ENCODE data around the gene MMAB.

Gene MMAB

GRCh38 chr12:109601557-109601956 lies 28.3 kb upstream of the MMAB start:
- no peak for DNase-seq

DNA sequence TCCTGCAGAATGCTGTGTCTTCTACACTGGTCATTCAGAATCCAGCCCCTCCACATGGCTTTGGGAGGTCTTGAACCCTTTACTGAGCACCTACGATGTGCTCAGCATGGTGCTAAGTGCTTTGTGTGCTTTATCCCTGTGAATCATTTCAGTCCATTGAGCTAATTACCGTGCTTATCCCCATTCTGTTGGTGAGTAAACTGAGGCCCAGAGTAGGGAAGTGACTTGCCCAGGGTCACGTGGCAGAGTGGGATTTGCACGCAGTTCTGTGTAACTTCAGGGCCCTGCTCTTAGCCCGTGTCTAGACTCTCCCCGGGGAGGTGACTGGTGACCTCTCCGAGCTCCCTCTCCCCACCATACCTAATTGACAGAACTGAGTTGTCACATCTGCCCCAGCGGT lies 27.7 kb upstream of the MMAB start:
- DNase-seq = no peak

DNA sequence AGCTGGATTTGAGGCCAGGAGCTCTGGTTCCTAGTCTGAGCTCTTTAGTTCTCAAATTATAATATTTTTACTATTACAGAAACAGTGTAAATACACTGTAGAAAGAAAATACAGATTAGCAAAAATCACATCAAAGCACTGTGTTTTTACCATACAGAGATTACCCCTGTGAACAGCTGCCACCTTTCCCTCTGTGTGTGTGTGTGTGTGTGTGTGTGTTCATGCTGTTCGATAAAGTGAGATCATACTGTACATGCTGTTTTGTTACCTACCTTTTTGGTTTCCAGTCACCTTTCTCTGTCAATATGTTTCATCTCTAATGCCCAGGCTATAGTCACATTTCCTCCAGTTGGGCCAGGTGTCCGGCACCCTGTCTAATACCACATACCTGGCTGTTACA lies 27.2 kb upstream of the MMAB start:
- DNase-seq = no peak

- no peak for DNase-seq
These were observed 25.8 kb upstream of the MMAB start for GRCh38 chr12:109599087-109599486.

DNA sequence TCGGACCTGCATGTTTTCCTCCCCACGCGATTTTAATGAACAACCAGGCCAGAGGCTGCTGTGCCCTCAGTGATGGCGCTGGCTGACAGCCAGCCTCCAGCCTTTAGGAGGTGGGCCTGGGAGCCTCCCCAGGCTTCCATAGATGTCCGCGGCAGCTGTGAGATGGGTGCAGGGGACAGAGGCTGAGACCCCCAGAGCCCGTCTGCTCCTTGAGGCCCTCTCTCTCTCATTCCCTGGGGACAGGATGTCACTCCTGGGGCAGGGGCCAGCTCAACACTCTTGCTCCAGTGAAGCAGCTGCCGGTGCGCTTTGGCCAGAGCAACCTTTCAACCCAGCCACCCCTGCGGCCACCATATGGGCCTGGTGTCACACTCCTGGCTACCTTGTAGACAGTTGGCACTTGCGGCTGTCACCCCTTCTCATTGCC lies 25.1 kb upstream of the MMAB start:
- no peak for DNase-seq

GRCh38 chr12:109597795-109598427 lies 24.6 kb upstream of the MMAB start:
- DNase-seq = peak; percentile 80

DNA sequence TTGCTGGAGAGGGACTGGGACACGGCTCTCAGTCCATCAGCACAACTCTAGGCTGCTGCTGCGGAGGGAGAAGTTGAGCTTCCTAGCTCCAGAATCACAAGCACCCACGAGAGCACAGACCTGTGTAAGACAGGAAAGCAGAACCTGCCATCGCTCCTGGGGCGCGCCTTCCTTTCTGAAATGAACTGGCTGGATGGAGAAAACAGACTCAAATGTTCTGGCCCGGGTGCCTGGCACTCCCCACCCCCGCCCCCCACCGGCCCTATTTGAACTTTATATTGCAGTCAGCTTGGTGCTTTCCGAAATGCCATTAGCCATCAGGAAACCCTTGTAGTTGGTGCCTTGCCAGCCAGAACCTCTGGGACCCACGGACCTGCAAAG lies 24.1 kb upstream of the MMAB start:
- DNase-seq = no peak

- no peak for DNase-seq
These were observed 23.3 kb upstream of the MMAB start for GRCh38 chr12:109596418-109597244.

GRCh38 chr12:109595321-109595902 lies 22.1 kb upstream of the MMAB start:
- DNase-seq = no peak

- DNase-seq = no peak
These were observed 21.4 kb upstream of the MMAB start for GRCh38 chr12:109594556-109595317.

DNA sequence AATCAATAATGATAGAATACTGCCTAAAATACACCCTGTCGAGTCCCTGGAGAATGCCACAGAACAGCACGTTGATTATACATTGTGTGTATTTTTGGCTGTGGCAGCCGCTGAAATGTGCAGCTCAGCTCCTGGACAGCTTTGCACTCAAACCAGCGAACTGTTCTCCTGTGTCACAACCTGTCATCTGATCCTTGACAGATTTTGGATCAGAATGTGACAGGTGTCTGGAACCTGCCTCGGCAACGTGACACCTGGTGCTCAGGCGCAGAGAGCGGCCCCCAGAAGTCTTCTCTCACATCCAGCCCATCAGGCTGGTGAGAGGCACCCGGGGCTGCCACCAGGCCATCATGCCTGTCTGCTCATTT lies 19.6 kb upstream of the MMAB start:
- DNase-seq = no peak

GRCh38 chr12:109592195-109592904 lies 19.0 kb upstream of the MMAB start:
- DNase-seq = no peak

DNA sequence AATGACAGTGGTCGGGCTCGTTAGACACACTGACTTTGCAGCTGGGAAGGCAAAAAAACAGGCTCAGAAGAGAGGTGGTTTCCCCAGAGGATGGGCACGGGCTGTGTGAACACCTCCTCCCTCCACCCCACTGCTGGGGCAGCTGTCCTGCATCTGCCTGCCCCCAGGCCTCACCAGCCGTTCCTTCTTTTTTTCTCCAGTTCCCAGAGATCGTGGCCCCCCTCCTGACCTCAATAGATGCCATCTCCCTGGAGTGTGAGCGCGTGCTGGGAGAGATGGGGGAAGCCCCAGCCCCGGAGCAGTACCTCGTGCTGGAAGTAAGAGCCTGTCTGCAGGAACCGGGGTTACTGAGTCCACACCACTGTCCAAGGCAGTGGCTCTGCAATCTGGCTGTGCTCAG lies 17.7 kb upstream of the MMAB start:
- no peak for DNase-seq

DNA sequence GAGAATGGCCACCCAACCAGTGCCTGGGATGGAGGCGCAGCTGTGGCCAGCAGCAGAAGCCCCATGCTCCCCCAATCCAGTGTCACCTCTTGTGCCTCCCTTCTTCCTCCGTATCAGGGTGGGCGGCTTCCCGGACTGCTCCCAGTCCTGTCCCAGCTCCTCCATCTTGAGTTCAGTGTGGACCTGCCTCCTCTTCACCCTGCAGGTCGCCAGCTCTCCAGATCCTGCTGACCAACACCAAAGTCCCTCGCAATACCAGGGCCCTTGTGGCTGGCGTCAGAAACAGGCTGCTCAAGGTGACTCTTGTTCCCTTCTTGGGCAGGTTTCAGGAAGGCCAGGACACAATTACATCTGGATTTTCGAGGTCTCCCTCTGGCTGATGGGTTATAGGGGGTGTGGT lies 17.3 kb upstream of the MMAB start:
- no peak for DNase-seq

DNA sequence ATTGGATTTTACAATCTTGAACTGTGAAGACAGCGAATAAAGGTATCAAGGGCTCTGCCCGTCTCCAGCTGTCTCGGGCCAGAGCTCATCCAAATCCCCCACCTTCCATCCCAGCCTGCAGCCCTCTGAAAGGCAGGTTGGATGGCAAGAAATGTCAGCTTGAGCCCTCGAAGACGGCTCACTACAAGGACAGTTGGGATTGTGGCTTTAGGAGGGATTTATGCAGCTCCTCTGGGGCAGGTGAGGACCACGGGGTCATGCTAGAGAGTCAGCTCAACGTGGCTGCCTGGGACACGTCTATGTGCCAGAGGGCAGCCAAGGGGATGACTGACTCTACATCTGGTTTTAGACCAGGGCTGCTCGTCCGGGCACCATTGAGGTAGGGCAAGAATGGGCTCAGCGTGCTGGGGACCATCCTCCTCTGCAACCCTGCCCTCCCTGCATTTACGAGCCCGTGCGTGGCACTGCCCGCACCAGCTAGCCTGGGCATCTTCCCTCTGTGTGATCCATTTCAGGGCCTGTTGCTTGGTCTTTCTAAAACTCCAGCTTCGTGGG lies 16.5 kb upstream of the MMAB start:
- no peak for DNase-seq

DNA sequence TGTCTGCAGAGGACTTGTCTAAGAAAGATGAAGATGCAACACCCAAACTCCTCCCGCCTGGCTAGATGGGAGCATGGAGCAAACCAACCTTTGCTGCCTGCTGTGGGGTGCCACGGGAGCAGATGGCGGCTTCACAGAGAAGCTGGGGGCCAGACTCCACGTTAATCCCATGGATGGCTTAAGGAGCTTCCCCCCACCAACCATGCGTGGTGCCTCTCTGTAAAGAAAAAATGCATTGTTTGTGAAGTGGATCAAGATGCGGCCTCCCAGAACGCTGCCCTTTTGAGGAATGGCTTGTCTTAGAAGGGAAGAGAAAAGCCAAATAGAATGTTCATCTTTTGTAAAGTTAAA lies 15.9 kb upstream of the MMAB start:
- DNase-seq = no peak

- DNase-seq = no peak
These were observed 15.3 kb upstream of the MMAB start for GRCh38 chr12:109588461-109589239.

- DNase-seq = no peak
These were observed 14.6 kb upstream of the MMAB start for GRCh38 chr12:109587921-109588320.

GRCh38 chr12:109586385-109587296 lies 13.3 kb upstream of the MMAB start:
- DNase-seq = peak; percentile 67

- no peak for DNase-seq
These were observed 10.4 kb upstream of the MMAB start for GRCh38 chr12:109583733-109584132.

- no peak for DNase-seq
These were observed 9.3 kb upstream of the MMAB start for GRCh38 chr12:109582636-109583035.

Measured in NCI-H774 (cell line).